Measurements from ENCODE around the gene SP1. TPM values are rescaled to one million over a fixed set of nuclear protein-coding genes. Genes with fewer than 3 reads are reported as not detected.
"Not testable (repeated sequence)": the region's sequence is repeated elsewhere in the genome, so short reads cannot be mapped to it uniquely, and the experiment has no call there.

The SP1 gene
- total RNA-seq, 3 donors from 2014 or later (not counting 1 experiment from before 2014, with no cell fraction given) = 84.6 to 96.3 (median 88.5) TPM

GRCh38 chr12:53414756-53415417, 34.9 kb downstream of the SP1 start:
- intact Hi-C loops (cut with micrococcal nuclease) = no loop called here
- Histone ChIP-seq H3K27ac (ENCODE audit: low read length) (no peak overlapping the region), H3K36me3 (ENCODE audit: control insufficient read depth, insufficient read depth, low read length) (peaks cover 27% of the 10 kb centered on the region), H3K4me3 (ENCODE audit: low read length) (no peak overlapping the region), H3K4me1 (ENCODE audit: control insufficient read depth, insufficient read depth, low read length) (peaks cover 12% of the 10 kb centered on the region), H3K9me3 (ENCODE audit: control insufficient read depth, insufficient read depth, low read length) (no peaks in the 10 kb centered on the region), H3K27me3 (ENCODE audit: control insufficient read depth, insufficient read depth, low read length) (no peaks in the 10 kb centered on the region)
- peak overlapping the region in 1 of 2 donors; percentile 78 for H3K27ac Mint-ChIP-seq
- no peak overlapping the region for H3K4me3 Mint-ChIP-seq
- no peak for ATAC-seq
- no peak for DNase-seq
- no peaks in the 10 kb centered on the region for H3K27me3 Mint-ChIP-seq (ENCODE audit: low read depth in 2 of 2)
- TF ChIP-seq CTCF (IDR thresholded peaks at IDR 0.05) = no peak
- H3K36me3 Mint-ChIP-seq = peaks cover 6% of the 10 kb centered on the region
- peaks cover 13 to 15% of the 10 kb centered on the region in 2 donors for H3K4me1 Mint-ChIP-seq
- WGBS (ENCODE audit: insufficient coverage) = 67% methylated on average over 3 of the region's 3 CpGs
- H3K9me3 Mint-ChIP-seq = no peaks in the 10 kb centered on the region

GRCh38 chr12:53415752-53416389, 35.9 kb downstream of the SP1 start:
- H3K9me3 ChIP-seq (ENCODE audit: control insufficient read depth, insufficient read depth, low read length); intact Hi-C loops (cut with micrococcal nuclease); DNase-seq; H3K4me3 ChIP-seq (ENCODE audit: low read length); H3K4me3 Mint-ChIP-seq; ATAC-seq; H3K27ac ChIP-seq (ENCODE audit: low read length); H3K27me3 Mint-ChIP-seq (ENCODE audit: low read depth in 2 of 2); H3K9me3 Mint-ChIP-seq; H3K36me3 Mint-ChIP-seq; H3K27me3 ChIP-seq (ENCODE audit: control insufficient read depth, insufficient read depth, low read length): not testable (repeated sequence)
- H3K27ac Mint-ChIP-seq = peak overlapping the region; percentile 58 to 67
- peaks cover 13 to 15% of the 10 kb centered on the region in 2 donors for H3K4me1 Mint-ChIP-seq
- 94% methylated on average over 2 of the region's 2 CpGs for WGBS (ENCODE audit: insufficient coverage)
- H3K4me1 ChIP-seq (ENCODE audit: control insufficient read depth, insufficient read depth, low read length) = peaks cover 12% of the 10 kb centered on the region
- peaks cover 21% of the 10 kb centered on the region for H3K36me3 ChIP-seq (ENCODE audit: control insufficient read depth, insufficient read depth, low read length)

- intact Hi-C loops (cut with micrococcal nuclease); H3K27me3 ChIP-seq (ENCODE audit: control insufficient read depth, insufficient read depth, low read length); ATAC-seq; H3K27ac ChIP-seq (ENCODE audit: low read length); H3K27me3 Mint-ChIP-seq (ENCODE audit: low read depth in 2 of 2); H3K9me3 ChIP-seq (ENCODE audit: control insufficient read depth, insufficient read depth, low read length); H3K27ac Mint-ChIP-seq; H3K4me3 Mint-ChIP-seq; H3K9me3 Mint-ChIP-seq; H3K36me3 Mint-ChIP-seq; H3K4me3 ChIP-seq (ENCODE audit: low read length): not testable (repeated sequence)
- 33% methylated on average over 9 of the region's 9 CpGs for WGBS (ENCODE audit: insufficient coverage)
- peak in 1 of 2 donors; percentile 26 for DNase-seq
- Histone ChIP-seq H3K36me3 (ENCODE audit: control insufficient read depth, insufficient read depth, low read length) (peaks cover 15% of the 10 kb centered on the region), H3K4me1 (ENCODE audit: control insufficient read depth, insufficient read depth, low read length) (peaks cover 16% of the 10 kb centered on the region)
- peaks cover 8 to 14% of the 10 kb centered on the region in 2 donors for H3K4me1 Mint-ChIP-seq
These were observed 37.4 kb downstream of the SP1 start for GRCh38 chr12:53417291-53417816.

- peaks cover 9% of the 10 kb centered on the region for H3K36me3 ChIP-seq (ENCODE audit: control insufficient read depth, insufficient read depth, low read length)
- Mint-ChIP-seq H3K27ac (no peak overlapping the region), H3K4me1 (peaks cover 0 to 6% of the 10 kb centered on the region in 2 donors), H3K27me3 (ENCODE audit: low read depth in 2 of 2) (no peaks in the 10 kb centered on the region), H3K4me3 (no peak overlapping the region), H3K36me3 (no peaks in the 10 kb centered on the region), H3K9me3 (no peaks in the 10 kb centered on the region)
- intact Hi-C loops (cut with micrococcal nuclease) = no loop called here
- no peaks in the 10 kb centered on the region for H3K27me3 ChIP-seq (ENCODE audit: control insufficient read depth, insufficient read depth, low read length)
- H3K4me3 ChIP-seq (ENCODE audit: low read length) = no peak overlapping the region
- ATAC-seq = no peak
- WGBS (ENCODE audit: insufficient coverage) = 94% methylated on average over 3 of the region's 3 CpGs
- H3K9me3 ChIP-seq (ENCODE audit: control insufficient read depth, insufficient read depth, low read length) = no peaks in the 10 kb centered on the region
- no peak overlapping the region for H3K27ac ChIP-seq (ENCODE audit: low read length)
- peaks cover 16% of the 10 kb centered on the region for H3K4me1 ChIP-seq (ENCODE audit: control insufficient read depth, insufficient read depth, low read length)
- no peak for TF ChIP-seq CTCF (IDR thresholded peaks at IDR 0.05)
- DNase-seq = no peak
These were observed 38.2 kb downstream of the SP1 start for GRCh38 chr12:53418221-53418620.

Data from natural killer cell (primary cell).